Effector CD8-positive, alpha-beta T cell (primary cell): ENCODE results near the gene SLC13A5.
"Not testable (repeated sequence)": the region's sequence is repeated elsewhere in the genome, so short reads cannot be mapped to it uniquely, and the experiment has no call there.

Experiments used
- DNase-seq: peaks from one replicate; lab custom pipeline; 2025; lab: John Stamatoyannopoulos, UW

Gene SLC13A5

DNA sequence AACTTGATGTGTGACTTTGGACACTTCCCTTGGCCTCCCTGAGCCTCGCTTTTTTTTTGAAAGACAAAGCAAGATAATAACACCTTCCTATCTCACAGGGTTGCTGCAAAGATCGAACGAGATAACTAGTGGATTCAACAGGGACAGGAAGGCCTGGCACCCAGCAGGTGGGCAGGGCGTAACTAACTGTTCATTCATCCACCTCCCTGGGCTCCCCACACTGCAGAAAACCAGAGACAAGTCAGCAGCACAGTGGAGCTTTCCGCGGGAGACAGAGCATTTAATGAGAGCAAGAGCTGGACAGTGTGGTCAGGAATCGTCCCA, 28.7 kb downstream of the SLC13A5 start:
- DNase-seq, result no peak

DNA sequence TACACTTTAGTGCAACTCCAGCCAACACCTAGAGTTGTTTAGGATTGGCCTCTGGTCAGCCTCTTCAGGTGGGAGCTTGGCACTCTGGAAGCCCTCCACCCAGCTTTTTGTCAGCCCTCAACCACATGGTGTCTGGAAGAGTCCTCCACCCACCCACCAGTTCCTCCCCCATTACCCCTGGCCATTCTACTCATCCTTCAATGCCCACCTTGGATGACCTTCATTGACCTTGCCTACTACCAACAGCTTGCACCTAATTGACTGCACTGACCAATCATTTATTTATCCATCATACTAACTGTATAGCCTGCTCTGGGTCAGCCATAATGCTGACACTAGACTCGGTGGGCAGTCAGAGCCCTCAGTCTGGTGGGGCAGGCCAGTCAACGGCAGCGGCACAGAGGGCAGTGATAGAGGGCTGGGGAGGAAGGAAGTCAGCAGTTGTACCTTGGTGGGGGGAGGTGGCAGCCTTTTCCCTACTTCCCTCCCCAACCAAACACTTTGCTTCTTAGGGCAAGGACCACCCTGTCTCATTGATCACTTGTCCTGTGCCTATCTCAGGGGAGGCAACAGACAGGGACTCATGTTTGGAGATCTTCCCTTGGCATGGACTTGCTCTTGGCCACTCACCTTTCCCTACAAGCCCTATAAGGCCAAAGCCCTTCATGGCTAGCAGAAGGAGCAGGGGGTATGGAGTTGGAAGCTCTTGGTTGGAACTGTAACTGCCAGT, 29.3 kb downstream of the SLC13A5 start:
- DNase-seq, result no peak

- no peak for DNase-seq
These were observed 30.0 kb downstream of the SLC13A5 start for GRCh38 chr17:6683081-6683684.

GRCh38 chr17:6682339-6682738, 30.8 kb downstream of the SLC13A5 start:
- DNase-seq, result no peak

DNA sequence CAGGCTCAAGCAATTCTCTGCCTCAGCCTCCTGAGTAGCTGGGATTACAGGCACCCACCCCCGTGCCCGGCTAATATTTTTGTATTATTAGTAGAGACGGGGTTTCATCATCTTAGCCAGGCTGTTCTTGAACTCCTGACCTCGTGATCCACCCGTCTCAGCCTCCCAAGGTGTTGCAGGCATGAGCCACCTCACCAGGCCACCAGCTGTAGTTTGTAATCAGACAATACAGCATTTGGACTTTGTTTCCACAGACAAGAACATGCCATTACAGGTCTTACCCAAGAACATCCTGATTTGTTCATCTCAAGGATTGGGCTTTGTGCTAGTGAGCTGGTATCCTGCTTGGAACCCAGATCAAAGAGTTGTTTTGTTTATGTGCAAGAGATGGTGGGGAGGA, 31.5 kb downstream of the SLC13A5 start:
- no peak for DNase-seq

DNA sequence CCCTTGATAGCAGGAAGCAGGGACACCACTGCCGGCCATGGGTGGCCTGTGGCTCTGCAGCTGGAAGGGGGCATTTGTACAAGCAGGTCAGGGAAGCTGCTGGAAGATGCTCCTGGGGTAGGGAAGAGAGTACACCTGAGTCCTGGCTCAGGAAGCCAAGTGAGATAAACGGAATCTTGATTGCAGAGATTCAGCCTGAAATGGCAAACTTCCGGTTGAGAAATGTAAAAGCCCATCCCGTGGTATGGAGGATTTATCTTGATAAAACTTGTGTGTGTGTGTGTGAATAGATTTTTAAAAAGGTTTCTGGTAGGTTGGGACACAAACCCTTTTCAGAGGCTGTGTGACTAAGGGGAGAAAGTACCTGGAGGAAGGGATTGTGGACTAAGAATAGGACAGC, 32.0 kb downstream of the SLC13A5 start:
- no peak for DNase-seq

DNA sequence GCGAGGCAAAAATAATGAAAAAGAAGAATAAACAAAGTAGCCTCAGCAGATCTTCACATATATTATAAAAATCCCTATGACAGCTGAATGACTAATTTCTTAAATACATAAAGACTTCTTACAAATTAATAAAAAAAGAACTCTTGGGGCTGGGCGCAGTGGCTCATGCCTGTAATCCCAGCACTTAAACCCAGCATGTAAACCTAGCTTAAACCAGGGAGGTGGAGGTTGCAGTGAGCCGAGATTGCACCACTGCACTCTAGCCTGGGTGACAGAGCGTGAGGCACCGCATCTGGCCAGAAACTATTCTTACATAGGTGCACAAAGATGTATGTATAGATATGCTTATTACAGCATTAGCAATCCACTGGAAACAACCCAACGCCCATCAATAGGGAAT, 33.9 kb downstream of the SLC13A5 start:
- DNase-seq, result no peak

GRCh38 chr17:6677946-6678345, 35.2 kb downstream of the SLC13A5 start:
- no peak for DNase-seq

DNA sequence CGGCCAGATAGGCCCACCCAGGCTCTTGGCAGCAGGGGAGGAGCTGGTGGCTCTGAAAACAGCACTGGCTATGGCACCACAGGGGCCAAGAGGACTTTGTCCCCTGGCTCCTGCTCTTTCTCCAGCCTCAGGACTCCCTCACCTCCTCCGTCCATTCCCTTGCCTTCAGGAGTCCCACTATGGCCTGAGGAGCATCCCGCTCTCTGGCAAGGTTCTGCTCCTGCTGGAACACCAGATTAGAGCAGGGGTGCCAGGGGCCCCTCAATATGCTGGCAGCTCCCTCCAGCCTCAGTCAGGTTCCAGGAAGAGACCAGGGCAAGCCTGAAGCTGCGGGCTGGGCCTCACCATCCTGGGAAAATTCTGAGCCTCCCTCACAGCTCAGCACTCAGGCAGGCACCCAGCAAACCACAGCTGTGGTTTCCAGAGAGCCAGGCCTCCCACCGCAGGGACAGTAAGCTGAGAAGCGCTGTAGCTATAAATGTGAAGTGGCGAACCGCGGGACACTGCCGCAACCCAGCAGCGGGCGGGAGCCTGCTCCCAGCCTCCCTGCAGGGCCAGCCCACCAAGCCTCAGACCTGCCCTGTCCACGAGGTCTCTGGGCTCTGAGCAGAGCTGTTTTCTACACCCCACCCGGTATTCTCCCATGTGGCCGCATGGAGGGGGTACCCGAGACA, 35.9 kb downstream of the SLC13A5 start:
- no peak for DNase-seq

DNA sequence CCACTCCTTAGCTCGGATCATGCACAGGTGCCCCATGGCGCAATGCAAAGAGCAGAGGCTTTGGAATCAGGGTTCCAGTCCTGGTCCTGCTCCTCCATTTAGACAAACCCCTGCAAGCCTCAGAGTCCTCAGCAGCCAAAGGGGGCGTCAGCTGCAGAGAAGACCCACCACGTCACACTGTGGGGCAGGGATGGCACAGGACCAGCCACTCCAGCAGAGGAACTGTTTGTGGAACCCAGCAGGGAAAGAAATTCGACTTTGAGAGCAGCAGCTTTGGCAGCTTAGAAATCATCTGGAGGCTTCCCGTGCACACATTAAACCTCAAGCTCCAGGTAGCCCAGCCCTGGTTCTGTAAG, 36.4 kb downstream of the SLC13A5 start:
- no peak for DNase-seq

- no peak for DNase-seq
These were observed 37.9 kb downstream of the SLC13A5 start for GRCh38 chr17:6675201-6675825.

DNA sequence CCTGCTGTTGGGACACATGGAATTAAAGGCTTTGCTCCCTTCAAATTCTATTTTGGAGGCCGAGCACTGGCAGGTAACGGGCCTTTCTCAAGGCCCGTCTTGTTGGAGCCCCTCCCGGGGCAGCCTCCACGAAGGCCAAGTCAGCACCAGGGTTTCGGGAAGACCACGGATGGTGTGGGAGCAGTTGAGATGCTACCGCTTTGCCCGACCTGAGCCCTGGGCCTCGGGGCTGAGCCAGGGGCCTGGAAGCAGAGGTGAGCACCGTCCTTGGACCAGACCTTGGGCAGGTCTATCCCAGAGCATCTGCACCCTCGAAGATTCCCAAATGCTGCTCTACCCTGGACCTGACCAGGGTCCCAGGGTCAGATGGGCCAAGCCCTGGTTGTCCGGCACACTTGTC, 38.6 kb downstream of the SLC13A5 start:
- DNase-seq, result no peak

DNA sequence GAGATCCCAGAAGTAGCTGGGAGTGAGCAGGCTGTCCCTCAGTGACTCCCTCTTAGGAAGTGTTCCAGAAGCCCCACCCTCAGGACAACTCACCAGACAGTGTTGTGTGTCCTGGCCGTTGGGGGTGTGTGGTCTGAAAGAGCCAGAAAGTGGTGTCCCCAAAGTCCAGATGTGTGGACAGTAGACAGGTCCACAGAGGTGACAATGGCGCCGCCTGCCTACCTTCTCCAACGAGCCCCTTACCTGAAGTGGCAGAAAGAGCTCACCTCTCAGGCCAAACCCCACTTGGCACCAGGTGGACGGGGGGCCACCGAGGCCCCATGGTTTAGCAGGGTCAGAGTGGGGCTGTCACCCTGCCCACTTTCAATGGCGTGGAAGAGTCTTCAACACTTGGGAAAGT, 41.7 kb downstream of the SLC13A5 start:
- DNase-seq, result no peak

DNA sequence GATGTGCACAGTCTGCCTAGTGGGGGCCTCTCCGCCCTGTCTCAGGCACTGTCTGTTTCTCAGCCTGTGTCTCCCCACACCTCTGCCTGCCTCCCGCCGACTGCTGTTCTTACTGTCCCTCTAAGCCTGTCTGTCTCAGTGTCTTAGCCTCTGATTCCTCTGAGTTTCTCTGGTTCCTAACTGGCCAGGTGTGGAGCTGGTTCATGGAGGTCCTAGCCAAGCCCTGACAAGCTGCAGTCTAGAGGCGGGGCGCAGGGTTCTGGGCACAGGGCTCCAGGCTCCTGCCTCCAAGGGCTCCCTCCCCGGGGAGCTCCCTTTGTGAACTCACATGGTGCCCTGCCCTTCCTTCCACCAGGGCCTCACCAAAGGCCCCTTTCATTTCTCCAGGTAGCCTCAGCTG, 42.2 kb downstream of the SLC13A5 start:
- DNase-seq, result no peak

GRCh38 chr17:6670571-6670970, 42.6 kb downstream of the SLC13A5 start:
- no peak for DNase-seq

DNA sequence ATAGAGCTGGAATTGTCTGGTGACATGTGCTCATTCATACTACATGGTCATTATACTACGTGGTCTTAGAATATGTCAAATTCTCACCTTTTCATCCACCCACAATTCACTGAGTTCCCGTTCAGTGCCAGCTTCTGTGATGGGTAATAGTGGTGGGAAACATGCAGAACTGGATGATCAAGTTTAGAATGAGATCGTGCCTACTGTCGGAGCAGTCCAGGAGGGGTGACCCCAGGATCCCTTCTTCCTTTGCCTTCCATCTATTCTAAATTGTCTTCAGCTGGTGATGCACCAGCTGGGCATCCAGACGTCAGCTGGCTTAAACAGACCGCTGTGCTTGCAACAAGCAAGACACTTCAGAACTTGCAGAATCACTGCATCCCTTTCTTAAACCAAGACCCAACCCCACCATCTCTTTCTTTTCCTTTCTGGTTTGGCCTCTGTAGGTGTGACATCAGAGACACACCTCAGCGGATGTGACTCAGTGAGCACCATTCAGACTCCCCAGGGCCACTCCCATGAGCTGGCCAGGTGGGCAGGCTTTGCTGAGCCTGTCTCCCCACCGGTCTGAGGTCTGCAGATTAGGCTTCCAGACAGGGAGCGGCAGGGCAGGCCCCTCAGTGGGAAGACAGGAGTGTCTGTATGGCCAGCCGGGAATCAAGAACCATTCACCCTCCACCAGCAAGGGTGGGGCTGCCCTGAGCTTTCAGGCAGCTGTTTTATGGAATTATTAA, 43.5 kb downstream of the SLC13A5 start:
- no peak for DNase-seq

- DNase-seq, result no peak
These were observed 44.3 kb downstream of the SLC13A5 start for GRCh38 chr17:6668727-6669425.

DNA sequence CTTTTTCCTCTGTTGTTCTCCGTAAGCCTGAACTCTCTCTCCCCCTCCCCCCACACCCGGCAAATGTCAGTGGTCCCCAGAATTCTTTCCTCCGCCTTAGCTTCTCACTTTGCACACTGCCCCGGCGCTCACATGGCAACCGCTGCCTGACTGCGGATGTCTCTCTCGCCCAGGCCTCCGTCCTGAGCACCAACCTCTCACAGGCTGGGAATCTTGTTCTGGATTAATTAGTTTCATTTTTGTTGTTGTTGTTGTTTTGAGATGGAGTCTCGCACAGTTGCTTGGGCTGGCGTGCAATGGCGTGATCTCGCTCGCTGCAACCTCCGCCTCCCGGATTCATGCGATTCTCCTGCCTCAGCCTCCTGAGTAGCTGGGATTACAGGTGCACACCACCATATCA, 45.0 kb downstream of the SLC13A5 start:
- no peak for DNase-seq

DNA sequence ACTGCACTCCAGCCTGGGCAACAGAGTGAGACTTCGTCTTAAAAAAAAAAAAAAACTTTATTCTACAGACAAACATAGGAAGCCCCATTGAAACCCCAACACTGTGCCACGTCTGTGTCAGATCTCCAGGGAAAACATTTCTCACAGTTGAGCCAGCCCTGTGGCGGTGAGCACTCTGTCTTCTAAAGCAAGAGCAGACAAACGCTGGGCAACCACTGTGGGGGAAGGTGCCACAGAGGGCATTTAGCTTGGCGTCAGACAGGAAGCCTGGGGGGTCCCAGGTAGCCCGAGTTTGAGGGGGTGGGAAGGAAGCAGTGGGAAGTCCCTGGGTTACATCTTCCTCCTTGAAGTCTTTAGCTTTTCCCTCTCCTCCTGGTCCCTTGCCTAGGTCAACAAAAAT, 45.7 kb downstream of the SLC13A5 start:
- no peak for DNase-seq

- no peak for DNase-seq
These were observed 46.6 kb downstream of the SLC13A5 start for GRCh38 chr17:6666557-6666956.

GRCh38 chr17:6666077-6666521, 47.1 kb downstream of the SLC13A5 start:
- peak; percentile 8 for DNase-seq

GRCh38 chr17:6663200-6663599, 50.0 kb downstream of the SLC13A5 start:
- not testable (repeated sequence) for DNase-seq
